Heart left ventricle (tissue), 16 donors: ENCODE results near the gene BMPR1B. TPM values are rescaled to one million over a fixed set of nuclear protein-coding genes. Genes with fewer than 3 reads are reported as not detected.

Experiments
- ATAC-seq, 4 donors: fragments of 200-7000 bp; cut with Tn5 transposase; one replicate each; pipeline ENCODE4 v1.9.1; 2020 to 2022; ENCODE audit warnings: moderate library complexity in 4 of 4, mild to moderate bottlenecking in 3 of 4, moderate number of reproducible peaks in 1 of 4
- DNase-seq, 5 donors: peaks; one replicate each; pipeline ENCODE4 v3.0.0-alpha.2; 2020
- H3K27ac ChIP-seq, 12 donors: fragments of 200-600 bp; sonication (generic) in 4 of 12; one replicate each; pipeline versions ENCODE4 v1.5.0 to v1.8.0; 2016 to 2022; ENCODE audit warnings: mild to moderate bottlenecking in 2 of 12
- H3K27me3 ChIP-seq, 9 donors: fragments of 200-600 bp; sonication (generic) in 2 of 9; one replicate each; pipeline versions ENCODE4 v1.5.1 to v1.8.0; 2016 to 2022; ENCODE audit warnings: mild to moderate bottlenecking in 3 of 9
- H3K36me3 ChIP-seq, 9 donors: fragments of 200-600 bp; sonication (generic) in 2 of 9; one replicate each; pipeline versions ENCODE4 v1.5.0 to v1.8.0; 2018 to 2022; ENCODE audit warnings: mild to moderate bottlenecking in 2 of 9
- H3K4me1 ChIP-seq, 12 donors: fragments of 200-600 bp; sonication (generic) in 4 of 12; one replicate each; pipeline versions ENCODE4 v1.5.0 to v1.8.0; 2016 to 2022; ENCODE audit warnings: mild to moderate bottlenecking in 3 of 12
- H3K4me3 ChIP-seq, 12 donors: fragments of 200-600 bp; sonication (generic) in 4 of 12; one replicate each; pipeline versions ENCODE4 v1.5.0 to v1.8.0; 2017 to 2022; ENCODE audit warnings: mild to moderate bottlenecking in 9 of 12, moderate library complexity in 4 of 12
- H3K9me3 ChIP-seq, 12 donors: fragments of 200-600 bp; sonication (generic) in 4 of 12; one replicate each; pipeline versions ENCODE4 v1.5.0 to v1.8.0; 2016 to 2022; ENCODE audit warnings: mild to moderate bottlenecking in 1 of 12
- CTCF ChIP-seq, 12 donors: fragments of 200-600 bp; sonication (generic) in 4 of 12; IDR thresholded peaks; one replicate each; pipeline versions ENCODE4 v1.5.0 to v1.8.0; 2018 to 2022; ENCODE audit warnings: antibody characterized with exemption in 12 of 12, mild to moderate bottlenecking in 5 of 12
- POLR2A ChIP-seq, 2 donors: fragments of 450-650 bp; IDR thresholded peaks; one replicate each; pipeline ENCODE4 v1.6.1; 2017; ENCODE audit warnings: antibody characterized with exemption in 2 of 2, mild to moderate bottlenecking in 2 of 2, moderate library complexity in 2 of 2
- WGBS, 4 donors: extraction: QIAGEN DNeasy Blood & Tissue Kit in 2 of 4; methylation state at CpG; one replicate each; pipeline versions ENCODE4 v1.1.5 to v1.1.7; 2013 to 2018; 5-methylcytosine and 5-hydroxymethylcytosine counted together
- intact Hi-C, 10 donors: fragments of 100-400 bp; cut with DNase I; formaldehyde crosslinking; loops; one replicate each; pipeline versions ENCODE4 v1.11.1 to v1.14.2; 2022
- polyA plus RNA-seq, 2 donors: library from polyadenylated mRNA; stranded (reverse); fragments of 200-250 nt; gene quantifications; one replicate each; pipeline ENCODE4 v1.2.3, GENCODE V29; 2013
- total RNA-seq, 9 donors: library from RNA; depleted of rRNA in 2 of 9; stranded (reverse); fragments of >200 nt in 2 of 9; fragmentation: NEBNext Ultra II Directional in 3 of 9; extraction: Animal tissue kit (Norgen Biotek cat#: 25700) in 3 of 9; gene quantifications; one replicate each; pipeline versions ENCODE4 v1.1.0 to v1.2.4, GENCODE V29; 2016 to 2023
- donor health status: ischemic (EF 13 %, LVEDD 7.1; RV severe dilation, severe dysfunction).
- donor health status: healthy with polysubstance abuse.
- donor health status: DM: no; HTN: yes; CAD: no.
- donor health status: DM: no; HTN: no; CAD: no.
- donor health status: ischemic (EF 25% LVEDD 6.9; RV normal size, moderate dysfunction).
- donor health status: ischemic (EF 25% LVEDD 5.7; RV mildly dilated, moderate dysfunction).
- donor health status: healthy.
- donor health status: DM: yes; HTN: yes; CAD: no.
- donor health status: ischemic (EF 35%, LVEDD 5.7; RV mildly dilated, moderate dysfunction).
- donor health status: nonischemic (EF 11% LVEDD 7.7; RV severe dilation, severe dysfunction).
- donor health status: DM: yes; HTN: yes; CAD: no.
- donor health status: PGD.
- donor health status: ischemic (EF 29% LVEDD 5.4; RV normal size, mild dysfunction).
- donor health status: nonischemic (EF 23%, LVEDD 6.1; RV moderate dilation, normal function).

The BMPR1B gene
- total and polyA plus RNA-seq, 11 donors = 0.29 to 7.6 (median 3.8) TPM

GRCh38 chr4:94934201-94934600, 176.4 kb downstream of the BMPR1B start:
- H3K4me1 ChIP-seq = no peaks in the 10 kb centered on the region
- H3K36me3 ChIP-seq = no peaks in the 10 kb centered on the region
- no peak overlapping the region for H3K4me3 ChIP-seq
- peaks cover 0 to 22% (median 0%) of the 10 kb centered on the region in 9 donors for H3K27me3 ChIP-seq
- H3K9me3 ChIP-seq = no peaks in the 10 kb centered on the region
- intact Hi-C loops = no loop called here
- WGBS, 4 donors = 68 to 75% (median 70%) methylated on average over 5 of the region's 5 CpGs
- ATAC-seq = no peak
- no peak overlapping the region for H3K27ac ChIP-seq
- no peak for TF ChIP-seq POLR2A (IDR thresholded peaks at IDR 0.05)
- TF ChIP-seq CTCF (IDR thresholded peaks at IDR 0.05) = no peak
- no peak for DNase-seq

GRCh38 chr4:94934864-94935263, 177.1 kb downstream of the BMPR1B start:
- Histone ChIP-seq H3K27ac (no peak overlapping the region), H3K4me1 (no peaks in the 10 kb centered on the region), H3K4me3 (no peak overlapping the region), H3K9me3 (no peaks in the 10 kb centered on the region), H3K36me3 (no peaks in the 10 kb centered on the region), H3K27me3 (peaks cover 0 to 22% (median 0%) of the 10 kb centered on the region in 9 donors)
- ATAC-seq (no peak), DNase-seq (no peak)
- TF ChIP-seq CTCF (IDR thresholded peaks at IDR 0.05) (no peak), POLR2A (IDR thresholded peaks at IDR 0.05) (no peak)
- intact Hi-C loops = no loop called here

- 75 to 78% (median 76%) methylated on average over 4 of the region's 4 CpGs for WGBS, 4 donors
- intact Hi-C loops = no loop called here
- no peak for ATAC-seq
Observed at GRCh38 chr4:94936854-94937253, 179.1 kb downstream of the BMPR1B start.

GRCh38 chr4:94939791-94940519, 182.2 kb downstream of the BMPR1B start:
- DNase-seq (no peak), ATAC-seq (no peak)
- H3K27ac ChIP-seq = no peak overlapping the region
- 91 to 92% (median 91%) methylated on average over 2 of the region's 2 CpGs for WGBS, 4 donors
- TF ChIP-seq CTCF (IDR thresholded peaks at IDR 0.05) = no peak
- TF ChIP-seq POLR2A (IDR thresholded peaks at IDR 0.05) = no peak
- intact Hi-C loops = no loop called here
- no peaks in the 10 kb centered on the region for H3K4me1 ChIP-seq
- no peaks in the 10 kb centered on the region for H3K36me3 ChIP-seq
- H3K9me3 ChIP-seq = no peaks in the 10 kb centered on the region
- no peak overlapping the region for H3K4me3 ChIP-seq
- peaks cover 0 to 17% (median 0%) of the 10 kb centered on the region in 9 donors for H3K27me3 ChIP-seq

More at GRCh38 chr4:94936854-94937253, 179.1 kb downstream of the BMPR1B start:
- Histone ChIP-seq H3K36me3 (no peaks in the 10 kb centered on the region), H3K27me3 (peaks cover 0 to 22% (median 0%) of the 10 kb centered on the region in 9 donors), H3K4me1 (no peaks in the 10 kb centered on the region), H3K4me3 (no peak overlapping the region), H3K9me3 (no peaks in the 10 kb centered on the region), H3K27ac (no peak overlapping the region)
- no peak for TF ChIP-seq CTCF (IDR thresholded peaks at IDR 0.05)
- no peak for TF ChIP-seq POLR2A (IDR thresholded peaks at IDR 0.05)
- no peak for DNase-seq
